Upper lobe of left lung (tissue), 6 donors: Measurements from ENCODE around the gene SGCE. TPM values are rescaled to one million over a fixed set of nuclear protein-coding genes. Genes with fewer than 3 reads are reported as not detected.

Experiments used
- ATAC-seq, 2 donors: fragments of 200-7000 bp; cut with Tn5 transposase; one replicate each; pipeline ENCODE4 v1.9.1; 2022; ENCODE audit warnings: mild to moderate bottlenecking in 2 of 2, moderate library complexity in 2 of 2; ENCODE audit not compliant: low FRiP score in 2 of 2
- DNase-seq, 2 donors: peaks; one replicate each; pipeline ENCODE4 v3.0.0-alpha.2; 2019 to 2020
- H3K27ac ChIP-seq, 4 donors: fragments of 200-600 bp; sonication (generic); one replicate each; pipeline ENCODE4 v1.5.1; 2016 to 2019
- H3K27me3 ChIP-seq, 4 donors: fragments of 200-600 bp; sonication (generic); one replicate each; pipeline ENCODE4 v1.5.1; 2017 to 2019
- H3K36me3 ChIP-seq, 4 donors: fragments of 200-600 bp; sonication (generic); one replicate each; pipeline ENCODE4 v1.5.1; 2016 to 2019
- H3K4me1 ChIP-seq, 4 donors: fragments of 200-600 bp; sonication (generic); one replicate each; pipeline ENCODE4 v1.5.1; 2018 to 2019
- H3K4me3 ChIP-seq, 4 donors: fragments of 200-600 bp; sonication (generic); one replicate each; pipeline ENCODE4 v1.5.1; 2017 to 2019; ENCODE audit warnings: mild to moderate bottlenecking in 2 of 4, moderate library complexity in 1 of 4
- H3K9me3 ChIP-seq, 4 donors: fragments of 200-600 bp; sonication (generic); one replicate each; pipeline ENCODE4 v1.5.1; 2018 to 2019
- EP300 ChIP-seq, 4 donors: sonication (generic); formaldehyde crosslinking; IDR thresholded peaks; one replicate each; pipeline ENCODE4 v1.5.1; 2017; ENCODE audit warnings: antibody characterized with exemption in 4 of 4, control low read depth in 2 of 4
- POLR2A ChIP-seq, 4 donors: fragments of 450-650 bp; IDR thresholded peaks; one replicate each; pipeline ENCODE4 v1.5.1; 2016 to 2017; ENCODE audit warnings: antibody characterized with exemption in 4 of 4, mild to moderate bottlenecking in 2 of 4
- POLR2AphosphoS5 ChIP-seq, 2 donors: sonication (generic); formaldehyde crosslinking; IDR thresholded peaks; one replicate each; pipeline ENCODE4 v1.5.1; 2017; ENCODE audit warnings: antibody characterized with exemption in 2 of 2
- WGBS, 2 donors: methylation state at CpG; one replicate each; pipeline ENCODE4 v1.1.5; 2017 to 2018; 5-methylcytosine and 5-hydroxymethylcytosine counted together
- total RNA-seq, 6 donors: library from RNA; depleted of rRNA in 4 of 6; stranded (reverse); fragments of >200 nt in 4 of 6; gene quantifications; one replicate each; pipeline versions ENCODE4 v1.1.0 to v1.2.1, GENCODE V29; 2016 to 2021
- TF ChIP-seq, protein P1 (sequence below), 6 experiments: fragments of 450-650 bp in 4 of 6; fragments of 200-600 bp in 2 of 6; sonication (generic) in 2 of 6; IDR thresholded peaks; one replicate each; pipeline ENCODE4 v1.5.1; 2016 to 2019; ENCODE audit warnings: antibody characterized with exemption in 6 of 6
- donor health status: DM: no; HTN: no; CAD: no; lungs with moderate emphysema.
- donor health status: DM: no; HTN: yes; CAD: no; lungs with severe emphysema.

The SGCE gene
- total RNA-seq, 6 donors from 2014 or later = 42.8 to 136 (median 68.1) TPM

DNA sequence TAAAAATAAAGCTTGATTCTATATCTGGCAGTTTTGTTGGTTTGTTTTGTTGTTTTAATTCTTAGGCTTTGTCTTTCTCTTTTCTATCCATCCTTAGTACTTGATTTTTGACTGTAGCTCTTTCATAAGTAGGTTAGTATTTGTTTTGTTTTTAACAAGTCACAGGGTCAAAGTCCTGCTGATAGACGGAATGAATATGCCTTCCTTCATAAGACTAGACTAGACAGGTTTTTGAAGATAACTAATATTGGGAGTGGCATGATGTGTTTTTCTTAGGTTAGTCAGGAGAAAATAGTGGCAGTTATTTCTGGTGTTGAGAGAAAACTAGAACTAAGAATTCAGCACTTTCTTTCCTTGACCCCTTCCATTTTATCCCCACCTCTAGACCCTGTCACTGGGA is 96.0 kb downstream of the SGCE start:
- no peak overlapping the region for H3K4me3 ChIP-seq
- H3K27ac ChIP-seq = no peak overlapping the region
- H3K9me3 ChIP-seq = no peaks in the 10 kb centered on the region
- TF ChIP-seq, protein P1, sequence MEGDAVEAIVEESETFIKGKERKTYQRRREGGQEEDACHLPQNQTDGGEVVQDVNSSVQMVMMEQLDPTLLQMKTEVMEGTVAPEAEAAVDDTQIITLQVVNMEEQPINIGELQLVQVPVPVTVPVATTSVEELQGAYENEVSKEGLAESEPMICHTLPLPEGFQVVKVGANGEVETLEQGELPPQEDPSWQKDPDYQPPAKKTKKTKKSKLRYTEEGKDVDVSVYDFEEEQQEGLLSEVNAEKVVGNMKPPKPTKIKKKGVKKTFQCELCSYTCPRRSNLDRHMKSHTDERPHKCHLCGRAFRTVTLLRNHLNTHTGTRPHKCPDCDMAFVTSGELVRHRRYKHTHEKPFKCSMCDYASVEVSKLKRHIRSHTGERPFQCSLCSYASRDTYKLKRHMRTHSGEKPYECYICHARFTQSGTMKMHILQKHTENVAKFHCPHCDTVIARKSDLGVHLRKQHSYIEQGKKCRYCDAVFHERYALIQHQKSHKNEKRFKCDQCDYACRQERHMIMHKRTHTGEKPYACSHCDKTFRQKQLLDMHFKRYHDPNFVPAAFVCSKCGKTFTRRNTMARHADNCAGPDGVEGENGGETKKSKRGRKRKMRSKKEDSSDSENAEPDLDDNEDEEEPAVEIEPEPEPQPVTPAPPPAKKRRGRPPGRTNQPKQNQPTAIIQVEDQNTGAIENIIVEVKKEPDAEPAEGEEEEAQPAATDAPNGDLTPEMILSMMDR (IDR thresholded peaks at IDR 0.05) = no peak
- TF ChIP-seq POLR2A (IDR thresholded peaks at IDR 0.05) (no peak), POLR2AphosphoS5 (IDR thresholded peaks at IDR 0.05) (no peak), EP300 (IDR thresholded peaks at IDR 0.05) (no peak)
- ATAC-seq (no peak), DNase-seq (no peak)
- 79 to 94% methylated on average over 1 of the region's 1 CpG for WGBS, 2 donors
- no peaks in the 10 kb centered on the region for H3K27me3 ChIP-seq
- H3K36me3 ChIP-seq = peaks cover 0 to 13% (median 2%) of the 10 kb centered on the region in 4 donors
- H3K4me1 ChIP-seq = no peaks in the 10 kb centered on the region

DNA sequence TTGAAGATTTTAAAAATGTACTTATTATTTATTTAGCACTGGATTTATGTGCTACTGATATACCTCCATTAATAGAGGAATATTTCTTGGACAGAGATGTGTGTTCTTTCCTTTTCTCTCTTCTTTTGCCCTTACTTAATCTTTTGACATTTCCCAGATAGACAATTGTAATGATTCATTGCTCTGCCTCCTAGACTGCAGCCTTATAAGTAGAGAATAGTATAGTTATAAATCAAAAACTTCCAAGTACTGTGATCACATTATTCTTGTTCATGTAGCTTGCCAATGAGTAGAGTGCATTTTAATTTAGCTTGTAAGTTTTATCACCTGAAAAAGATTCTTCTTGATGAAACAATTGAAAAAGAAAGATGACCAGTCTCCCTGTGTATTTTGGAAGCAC is 98.7 kb downstream of the SGCE start:
- no peaks in the 10 kb centered on the region for H3K27me3 ChIP-seq
- no peak overlapping the region for H3K27ac ChIP-seq
- no peak overlapping the region for H3K4me3 ChIP-seq
- H3K9me3 ChIP-seq = no peaks in the 10 kb centered on the region
- H3K4me1 ChIP-seq = no peaks in the 10 kb centered on the region
- no peak for TF ChIP-seq POLR2AphosphoS5 (IDR thresholded peaks at IDR 0.05)
- ATAC-seq = no peak
- DNase-seq = no peak
- H3K36me3 ChIP-seq = peaks cover 0 to 31% (median 3%) of the 10 kb centered on the region in 4 donors

DNA sequence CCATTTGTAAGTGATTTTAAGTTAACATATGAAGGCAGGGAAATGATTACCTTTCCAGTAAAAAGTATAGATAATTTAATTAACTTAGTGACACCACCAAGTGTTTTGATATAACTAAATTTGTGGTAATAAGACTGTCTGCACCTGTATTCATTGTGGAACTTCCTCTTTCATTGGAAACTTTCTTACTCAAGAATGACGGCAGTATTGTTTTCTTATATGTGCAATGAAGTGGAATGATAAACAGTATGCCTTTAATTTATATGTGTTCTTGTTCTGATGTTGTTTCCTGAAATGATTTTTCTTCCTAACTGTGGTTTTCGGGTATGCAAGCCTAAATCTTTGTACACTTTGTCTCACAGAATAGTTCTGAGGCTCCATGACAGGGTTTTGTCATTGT is 99.9 kb downstream of the SGCE start:
- H3K36me3 ChIP-seq = peaks cover 0 to 39% (median 3%) of the 10 kb centered on the region in 4 donors
- ATAC-seq (no peak), DNase-seq (no peak)
- H3K9me3 ChIP-seq = no peaks in the 10 kb centered on the region
- no peak overlapping the region for H3K27ac ChIP-seq
- no peak for TF ChIP-seq POLR2AphosphoS5 (IDR thresholded peaks at IDR 0.05)
- no peak for TF ChIP-seq POLR2A (IDR thresholded peaks at IDR 0.05)
- TF ChIP-seq, protein P1 (IDR thresholded peaks at IDR 0.05) = no peak
- no peak for TF ChIP-seq EP300 (IDR thresholded peaks at IDR 0.05)
- H3K27me3 ChIP-seq = no peaks in the 10 kb centered on the region
- H3K4me1 ChIP-seq = no peaks in the 10 kb centered on the region
- no peak overlapping the region for H3K4me3 ChIP-seq
- WGBS, 2 donors = 71 to 73% methylated on average over 2 of the region's 2 CpGs

DNA sequence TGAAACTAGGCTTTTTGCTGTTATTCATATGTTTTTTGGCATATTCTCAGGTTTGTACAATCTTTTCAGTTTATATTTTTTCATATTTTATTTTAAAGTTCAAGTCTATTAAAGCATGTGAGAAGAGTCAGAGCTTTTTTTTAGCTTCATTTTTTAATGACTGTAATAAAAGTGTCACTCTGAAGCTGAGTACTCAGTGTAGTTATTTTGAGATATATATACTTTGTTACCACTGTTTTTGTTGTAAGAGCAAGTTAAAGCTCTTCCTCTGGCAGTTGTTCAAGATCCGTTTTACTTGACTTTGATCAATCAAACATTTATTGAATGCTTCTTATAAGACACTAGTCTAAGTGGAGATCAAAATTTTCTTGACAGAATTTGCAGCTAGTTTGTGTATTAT is 108.8 kb downstream of the SGCE start:
- Histone ChIP-seq H3K36me3 (peaks cover 0 to 13% (median 0%) of the 10 kb centered on the region in 4 donors), H3K9me3 (no peaks in the 10 kb centered on the region), H3K27ac (no peak overlapping the region), H3K4me3 (no peak overlapping the region), H3K27me3 (no peaks in the 10 kb centered on the region), H3K4me1 (no peaks in the 10 kb centered on the region)
- no peak for DNase-seq
- ATAC-seq = no peak
- TF ChIP-seq EP300 (IDR thresholded peaks at IDR 0.05) (no peak), POLR2A (IDR thresholded peaks at IDR 0.05) (no peak), POLR2AphosphoS5 (IDR thresholded peaks at IDR 0.05) (no peak)
- TF ChIP-seq, protein P1 (IDR thresholded peaks at IDR 0.05) = no peak
- WGBS, 2 donors = 51 to 58% methylated on average over 1 of the region's 1 CpG

DNA sequence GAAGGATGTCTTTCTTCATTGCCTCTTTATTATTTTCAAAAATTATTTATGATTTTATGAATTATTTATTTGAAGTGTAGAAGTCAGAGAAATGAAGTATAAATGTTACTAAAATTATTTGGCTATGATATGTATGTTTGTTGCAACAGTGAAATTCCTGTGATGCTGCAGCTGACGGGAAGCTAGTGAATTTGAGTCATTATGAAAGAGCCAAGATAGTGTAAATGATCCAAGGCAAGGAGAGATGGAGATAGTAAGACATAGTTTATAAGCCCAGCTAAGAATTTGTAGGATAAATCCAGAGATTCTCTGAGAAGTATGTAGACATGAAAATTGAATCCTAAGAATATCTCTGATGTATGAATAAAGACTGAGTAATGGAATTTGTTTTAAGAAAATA is 115.5 kb downstream of the SGCE start:
- TF ChIP-seq, protein P1 (IDR thresholded peaks at IDR 0.05) = no peak
- TF ChIP-seq POLR2AphosphoS5 (IDR thresholded peaks at IDR 0.05) (no peak), EP300 (IDR thresholded peaks at IDR 0.05) (no peak), POLR2A (IDR thresholded peaks at IDR 0.05) (no peak)
- Histone ChIP-seq H3K27me3 (no peaks in the 10 kb centered on the region), H3K4me3 (no peak overlapping the region), H3K27ac (no peak overlapping the region), H3K36me3 (peaks cover 0 to 37% (median 11%) of the 10 kb centered on the region in 4 donors), H3K4me1 (no peaks in the 10 kb centered on the region), H3K9me3 (no peaks in the 10 kb centered on the region)
- WGBS, 2 donors = 82% methylated on average over 1 of the region's 1 CpG
- ATAC-seq (no peak), DNase-seq (no peak)

Other genes with a start within 250 kb of the SGCE start
- 10 to 100 TPM; 10.1 to 52.9 (median 24.7) TPM for gene CASD1, start 146.3 kb downstream of the SGCE start, total RNA-seq